OCI-LY1 (cell line): ENCODE results near the gene TTC38.

Experiments
- H2AFZ ChIP-seq: fragments of 200-600 bp; sonication (generic), shearing (Covaris generic); 2 replicates; pipeline ENCODE4 v1.6.0; 2014; ENCODE audit warnings: antibody characterized with exemption, mild to moderate bottlenecking, low read length
- H3F3A ChIP-seq: fragments of 200-600 bp; sonication (generic), shearing (Covaris generic); 2 replicates; pipeline ENCODE4 v1.6.0; 2014; ENCODE audit warnings: mild to moderate bottlenecking, antibody characterized with exemption, low read length, moderate library complexity; ENCODE audit not compliant: insufficient read depth
- H3K27ac ChIP-seq: fragments of 200-600 bp; sonication (generic); 2 replicates; pipeline ENCODE4 v1.5.1; 2014; ENCODE audit warnings: low read length, mixed run types, mild to moderate bottlenecking, low read depth; ENCODE audit not compliant: poor library complexity, severe bottlenecking
- H3K27me3 ChIP-seq: fragments of 200-600 bp; sonication (generic); 2 replicates; pipeline ENCODE4 v1.6.0; 2014; ENCODE audit warnings: antibody characterized with exemption, mild to moderate bottlenecking, low read length, moderate library complexity; ENCODE audit not compliant: insufficient read depth
- H3K36me3 ChIP-seq: fragments of 200-600 bp; sonication (generic); 2 replicates; pipeline ENCODE4 v1.6.1; 2014; ENCODE audit warnings: mild to moderate bottlenecking, antibody characterized with exemption, low read length, moderate library complexity, mixed read lengths; ENCODE audit not compliant: insufficient read depth
- H3K4me1 ChIP-seq: fragments of 200-600 bp; sonication (generic); 2 replicates; pipeline ENCODE4 v1.5.1; 2014; ENCODE audit warnings: mild to moderate bottlenecking, low read length, moderate library complexity; ENCODE audit not compliant: insufficient read depth, severe bottlenecking
- H3K4me2 ChIP-seq: fragments of 200-600 bp; sonication (generic), shearing (Covaris generic); 2 replicates; pipeline ENCODE4 v1.6.1; 2014; ENCODE audit warnings: low read length
- H3K4me3 ChIP-seq: fragments of 200-600 bp; sonication (generic); 2 replicates; pipeline ENCODE4 v1.5.1; 2014; ENCODE audit warnings: low read length, low read depth, mild to moderate bottlenecking, mixed read lengths; ENCODE audit not compliant: poor library complexity, severe bottlenecking
- H3K79me2 ChIP-seq: fragments of 200-600 bp; shearing (Covaris generic); 2 replicates; pipeline ENCODE4 v1.6.1; 2016; ENCODE audit warnings: mixed run types, low read length, mixed read lengths; ENCODE audit not compliant: insufficient read depth
- H3K9ac ChIP-seq: fragments of 200-600 bp; sonication (generic), shearing (Covaris generic); 2 replicates; pipeline ENCODE4 v1.6.1; 2014; ENCODE audit warnings: mild to moderate bottlenecking, low read length, mixed read lengths
- H3K9me2 ChIP-seq: fragments of 200-600 bp; sonication (generic), shearing (Covaris generic); 2 replicates; pipeline ENCODE4 v1.6.1; 2014; ENCODE audit warnings: low read depth, mild to moderate bottlenecking, low read length, mixed read lengths
- H3K9me3 ChIP-seq: fragments of 200-600 bp; shearing (Covaris generic); 2 replicates; pipeline ENCODE4 v1.6.1; 2014; ENCODE audit warnings: low read length, mixed read lengths
- H4K20me1 ChIP-seq: fragments of 200-600 bp; sonication (generic), shearing (Covaris generic); 2 replicates; pipeline ENCODE4 v1.6.0; 2016; ENCODE audit warnings: mild to moderate bottlenecking, low read length; ENCODE audit not compliant: insufficient read depth
- EZH2 ChIP-seq: fragments of 200-600 bp; sonication (generic), shearing (Covaris generic); IDR thresholded peaks from 2 replicates; pipeline ENCODE4 v1.8.0; 2017; ENCODE audit warnings: borderline replicate concordance, mixed run types, mild to moderate bottlenecking, antibody characterized with exemption, low read length, moderate library complexity, mixed read lengths
- TF ChIP-seq, protein P1 (sequence below): fragments of 200-600 bp; sonication (generic), shearing (Covaris generic); IDR thresholded peaks from 2 replicates; pipeline ENCODE4 v1.5.1; 2017; ENCODE audit warnings: mild to moderate bottlenecking, antibody characterized with exemption, low read length, moderate library complexity, mixed read lengths

TTC38 gene

DNA sequence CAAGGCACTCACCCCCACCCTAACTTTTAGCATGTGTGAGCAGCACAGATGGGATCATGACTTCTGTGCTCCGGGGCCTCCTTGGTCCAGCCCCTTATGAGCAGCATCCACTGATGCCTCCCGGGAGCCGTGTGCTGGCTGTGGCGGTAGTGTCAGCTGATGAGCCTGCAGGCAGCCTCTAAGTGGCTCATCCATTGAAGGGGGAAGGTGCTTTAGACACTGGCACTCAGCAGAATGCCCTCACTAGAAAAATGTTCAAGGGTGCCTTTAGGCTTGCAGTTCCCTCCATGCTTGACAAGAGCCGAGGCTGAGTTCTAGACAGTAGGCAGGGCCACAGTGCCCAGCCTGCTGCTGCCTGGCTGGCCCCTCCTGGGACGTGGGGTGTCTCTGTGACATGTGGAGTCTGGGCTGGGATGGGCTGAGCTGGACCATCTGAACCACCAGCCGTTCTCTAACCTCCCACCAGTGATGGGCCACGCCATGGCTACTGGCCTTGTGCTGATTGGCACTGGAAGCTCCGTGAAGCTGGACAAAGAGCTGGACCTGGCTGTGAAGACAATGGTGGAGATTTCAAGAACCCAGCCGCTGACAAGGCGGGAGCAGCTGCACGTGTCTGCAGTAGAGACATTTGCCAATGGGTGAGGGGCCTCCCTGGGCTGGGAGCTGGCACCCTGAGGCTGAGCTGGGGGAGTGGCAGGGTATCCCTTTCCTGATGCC, 5.8 kb downstream of the TTC38 start:
- Histone ChIP-seq H3K4me1 (no peaks in the 10 kb centered on the region), H3K4me2 (no peak overlapping the region), H3K9me3 (no peaks in the 10 kb centered on the region), H3F3A (no peaks in the 10 kb centered on the region), H3K9me2 (no peaks in the 10 kb centered on the region), H4K20me1 (no peaks in the 10 kb centered on the region), H3K27me3 (peaks cover 7% of the 10 kb centered on the region), H3K27ac (no peak overlapping the region), H3K9ac (no peak overlapping the region), H3K79me2 (no peaks in the 10 kb centered on the region), H3K36me3 (no peaks in the 10 kb centered on the region), H2AFZ (no peak overlapping the region), H3K4me3 (no peak overlapping the region)
- TF ChIP-seq, protein P1, sequence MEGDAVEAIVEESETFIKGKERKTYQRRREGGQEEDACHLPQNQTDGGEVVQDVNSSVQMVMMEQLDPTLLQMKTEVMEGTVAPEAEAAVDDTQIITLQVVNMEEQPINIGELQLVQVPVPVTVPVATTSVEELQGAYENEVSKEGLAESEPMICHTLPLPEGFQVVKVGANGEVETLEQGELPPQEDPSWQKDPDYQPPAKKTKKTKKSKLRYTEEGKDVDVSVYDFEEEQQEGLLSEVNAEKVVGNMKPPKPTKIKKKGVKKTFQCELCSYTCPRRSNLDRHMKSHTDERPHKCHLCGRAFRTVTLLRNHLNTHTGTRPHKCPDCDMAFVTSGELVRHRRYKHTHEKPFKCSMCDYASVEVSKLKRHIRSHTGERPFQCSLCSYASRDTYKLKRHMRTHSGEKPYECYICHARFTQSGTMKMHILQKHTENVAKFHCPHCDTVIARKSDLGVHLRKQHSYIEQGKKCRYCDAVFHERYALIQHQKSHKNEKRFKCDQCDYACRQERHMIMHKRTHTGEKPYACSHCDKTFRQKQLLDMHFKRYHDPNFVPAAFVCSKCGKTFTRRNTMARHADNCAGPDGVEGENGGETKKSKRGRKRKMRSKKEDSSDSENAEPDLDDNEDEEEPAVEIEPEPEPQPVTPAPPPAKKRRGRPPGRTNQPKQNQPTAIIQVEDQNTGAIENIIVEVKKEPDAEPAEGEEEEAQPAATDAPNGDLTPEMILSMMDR = no peak
- TF ChIP-seq EZH2 = no peak

DNA sequence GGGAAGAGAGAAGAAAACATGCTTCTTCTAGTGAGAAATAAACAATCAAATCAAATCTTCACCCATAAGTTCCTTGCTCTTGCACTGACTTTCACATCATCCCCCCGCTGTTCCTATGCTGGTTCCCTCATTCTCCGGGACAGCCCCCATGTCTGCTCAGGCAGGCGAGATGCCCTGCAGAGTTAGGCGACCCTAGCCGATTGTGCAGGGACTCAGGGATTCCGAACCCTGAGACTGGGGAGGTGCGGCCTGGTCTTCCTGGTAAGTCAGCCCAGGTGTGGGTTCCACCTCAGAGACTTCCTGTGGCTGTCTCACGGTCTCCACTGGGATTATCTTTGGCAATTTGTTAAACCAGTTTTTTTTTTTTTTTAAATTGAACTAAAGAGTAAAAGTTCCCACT, 6.6 kb downstream of the TTC38 start:
- Histone ChIP-seq H3K4me3 (no peak overlapping the region), H3K27ac (no peak overlapping the region), H3K79me2 (no peaks in the 10 kb centered on the region), H3K27me3 (peaks cover 9% of the 10 kb centered on the region), H3K4me2 (no peak overlapping the region), H3K9me3 (no peaks in the 10 kb centered on the region), H4K20me1 (no peaks in the 10 kb centered on the region), H3F3A (no peaks in the 10 kb centered on the region), H3K9me2 (no peaks in the 10 kb centered on the region), H3K9ac (no peak overlapping the region), H3K4me1 (no peaks in the 10 kb centered on the region), H3K36me3 (no peaks in the 10 kb centered on the region), H2AFZ (no peak overlapping the region)
- TF ChIP-seq, protein P1 = no peak
- TF ChIP-seq EZH2 = no peak

DNA sequence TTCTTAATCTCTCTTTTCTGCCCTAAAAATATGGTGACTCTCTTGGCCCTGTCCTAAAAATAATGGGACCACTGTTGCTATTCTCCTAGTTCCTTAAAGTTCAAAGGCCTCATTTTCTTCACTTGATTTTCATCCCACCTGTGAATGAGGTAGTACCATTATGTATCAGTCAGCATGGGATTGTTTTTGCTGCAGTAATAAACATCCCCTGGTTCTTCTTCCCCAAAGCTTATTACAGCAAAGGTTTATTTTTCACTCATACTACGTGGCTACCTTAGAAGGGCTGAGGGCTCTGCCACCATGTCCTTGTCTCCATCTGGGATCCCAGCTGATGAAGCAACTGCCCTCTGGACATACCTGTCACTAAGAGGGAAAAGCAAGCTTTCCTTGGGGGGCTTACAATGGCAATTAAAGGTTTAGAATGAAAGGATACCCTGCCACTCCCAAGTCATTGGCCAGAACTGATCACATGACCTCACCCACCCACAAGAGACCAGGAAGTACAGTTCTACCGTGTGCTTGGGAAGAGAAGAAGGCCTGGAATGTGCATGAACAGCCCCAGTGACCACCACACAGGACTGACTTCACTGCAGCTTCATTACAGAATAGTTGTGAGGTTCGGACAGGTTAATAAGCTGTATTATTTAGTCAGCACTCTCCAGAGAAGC, 7.8 kb downstream of the TTC38 start:
- no peak overlapping the region for H3K4me2 ChIP-seq
- H3K4me3 ChIP-seq = no peak overlapping the region
- H3K36me3 ChIP-seq = no peaks in the 10 kb centered on the region
- H3K27me3 ChIP-seq = peaks cover 10% of the 10 kb centered on the region
- H3K79me2 ChIP-seq = no peaks in the 10 kb centered on the region
- peaks cover under 1% of the 10 kb centered on the region for H3K4me1 ChIP-seq
- H3K9me3 ChIP-seq = no peaks in the 10 kb centered on the region
- TF ChIP-seq EZH2 = no peak
- TF ChIP-seq, protein P1 = no peak
- H4K20me1 ChIP-seq = no peaks in the 10 kb centered on the region
- H3K9me2 ChIP-seq = no peaks in the 10 kb centered on the region
- no peaks in the 10 kb centered on the region for H3F3A ChIP-seq
- H3K27ac ChIP-seq = no peak overlapping the region
- no peak overlapping the region for H3K9ac ChIP-seq
- no peak overlapping the region for H2AFZ ChIP-seq
